ENCODE data around the gene ALKBH6.

The ALKBH6 gene

DNA sequence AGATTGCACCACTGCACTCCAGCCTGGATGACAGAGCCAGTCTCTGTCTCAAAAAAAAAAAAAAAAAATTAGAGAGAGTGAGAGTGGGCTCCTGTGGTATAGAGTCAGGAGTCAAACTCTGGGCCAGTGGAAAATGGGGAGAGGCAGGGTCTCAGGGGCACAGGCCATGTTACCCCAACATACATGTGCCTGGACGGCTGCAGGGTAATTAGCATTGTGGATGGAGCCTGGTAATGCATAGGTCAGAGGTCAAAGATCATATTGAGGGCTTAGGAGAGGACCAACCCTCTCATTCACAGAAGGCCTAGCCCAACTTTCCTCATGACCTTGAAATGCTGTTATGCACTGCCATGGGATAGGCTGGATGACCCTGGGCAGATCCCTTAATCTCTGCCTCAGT, 11.5 kb upstream of the ALKBH6 start:
- ChIA-PET POLR2A (interaction anchor here (0.6 to 0.7 kb wide), 2 partner anchors 29 to 70 kb away, joined by 6 to 9 read pairs; no protein-coding TSS in a partner anchor), CTCF (no interaction called here)
- Histone ChIP-seq H3K27ac (ENCODE audit: extremely low read depth, low read depth, low read length) (no peak overlapping the region), H3K36me3 (ENCODE audit: control insufficient read depth in 2 of 2, insufficient read depth in 1 of 2, low read length in 2 of 2) (peaks cover 65 to 91% of the 10 kb centered on the region in 2 experiments), H3K4me1 (ENCODE audit: control insufficient read depth, insufficient read depth, low read length) (peaks cover 2% of the 10 kb centered on the region; the same call in 1 of the 2 replicates), H3K4me3 (ENCODE audit: low read depth, low read length) (no peak overlapping the region), H3K9me3 (ENCODE audit: control insufficient read depth, insufficient read depth, low read depth, low read length) (no peaks in the 10 kb centered on the region)
- no peak for TF ChIP-seq REST (tag by site-specific recombination; IDR thresholded peaks at IDR 0.05)
- peak; percentile 76 for TF ChIP-seq BCL11B (tag by site-specific recombination; IDR thresholded peaks at IDR 0.05; ENCODE audit: low read depth)
- no peak for TF ChIP-seq ZNF280D (tag by site-specific recombination; IDR thresholded peaks at IDR 0.05)
- TF ChIP-seq ZNF394 (tag by site-specific recombination; IDR thresholded peaks at IDR 0.05; ENCODE audit: borderline replicate concordance) = no peak
- no peak for TF ChIP-seq ZEB2 (tag by site-specific recombination; IDR thresholded peaks at IDR 0.05)
- TF ChIP-seq ZFP3 (tag by site-specific recombination; IDR thresholded peaks at IDR 0.05; ENCODE audit: low read depth) = no peak
- no peak for TF ChIP-seq HOXC10 (CRISPR knock-in tag; IDR thresholded peaks at IDR 0.05)
- TF ChIP-seq ZNF423 (tag by site-specific recombination; IDR thresholded peaks at IDR 0.05) = no peak
- no peak for TF ChIP-seq ZNF391 (tag by site-specific recombination; IDR thresholded peaks at IDR 0.05; ENCODE audit: borderline replicate concordance, low read depth)
- TF ChIP-seq GLIS1 (tag by site-specific recombination; IDR thresholded peaks at IDR 0.05) = no peak
- 0 out of 2 replicates have a peak, but pooled peaks have one; percentile 53 for TF ChIP-seq ZNF362 (tag by site-specific recombination; IDR thresholded peaks at IDR 0.05)
- no peak for TF ChIP-seq ZNF510 (tag by site-specific recombination; IDR thresholded peaks at IDR 0.05; ENCODE audit: insufficient replicate concordance)
- no peak for TF ChIP-seq ZNF677 (tag by site-specific recombination; IDR thresholded peaks at IDR 0.05)
- TF ChIP-seq, protein P1, sequence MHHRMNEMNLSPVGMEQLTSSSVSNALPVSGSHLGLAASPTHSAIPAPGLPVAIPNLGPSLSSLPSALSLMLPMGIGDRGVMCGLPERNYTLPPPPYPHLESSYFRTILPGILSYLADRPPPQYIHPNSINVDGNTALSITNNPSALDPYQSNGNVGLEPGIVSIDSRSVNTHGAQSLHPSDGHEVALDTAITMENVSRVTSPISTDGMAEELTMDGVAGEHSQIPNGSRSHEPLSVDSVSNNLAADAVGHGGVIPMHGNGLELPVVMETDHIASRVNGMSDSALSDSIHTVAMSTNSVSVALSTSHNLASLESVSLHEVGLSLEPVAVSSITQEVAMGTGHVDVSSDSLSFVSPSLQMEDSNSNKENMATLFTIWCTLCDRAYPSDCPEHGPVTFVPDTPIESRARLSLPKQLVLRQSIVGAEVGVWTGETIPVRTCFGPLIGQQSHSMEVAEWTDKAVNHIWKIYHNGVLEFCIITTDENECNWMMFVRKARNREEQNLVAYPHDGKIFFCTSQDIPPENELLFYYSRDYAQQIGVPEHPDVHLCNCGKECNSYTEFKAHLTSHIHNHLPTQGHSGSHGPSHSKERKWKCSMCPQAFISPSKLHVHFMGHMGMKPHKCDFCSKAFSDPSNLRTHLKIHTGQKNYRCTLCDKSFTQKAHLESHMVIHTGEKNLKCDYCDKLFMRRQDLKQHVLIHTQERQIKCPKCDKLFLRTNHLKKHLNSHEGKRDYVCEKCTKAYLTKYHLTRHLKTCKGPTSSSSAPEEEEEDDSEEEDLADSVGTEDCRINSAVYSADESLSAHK (tag by site-specific recombination; IDR thresholded peaks at IDR 0.05) = no peak
- no peak for TF ChIP-seq SP3 (tag by site-specific recombination; IDR thresholded peaks at IDR 0.05)

All from HEK293 (cell line).